HG03135 (cell line): Measurements from ENCODE around the gene FRMD4B.

Experiments used
- ATAC-seq: cut with Tn5 transposase; IDR thresholded peaks from one replicate; pipeline ENCODE4 v1.9.1; 2021; ENCODE audit warnings: mild to moderate bottlenecking, moderate library complexity; ENCODE audit not compliant: unreplicated experiment

Gene FRMD4B

GRCh38 chr3:69406163-69406562, 20.3 kb upstream of the FRMD4B start:
- ATAC-seq, result no peak

- no peak for ATAC-seq
These were observed 19.2 kb upstream of the FRMD4B start for GRCh38 chr3:69405067-69405466.

GRCh38 chr3:69403454-69403853, 17.6 kb upstream of the FRMD4B start:
- ATAC-seq, result no peak

DNA sequence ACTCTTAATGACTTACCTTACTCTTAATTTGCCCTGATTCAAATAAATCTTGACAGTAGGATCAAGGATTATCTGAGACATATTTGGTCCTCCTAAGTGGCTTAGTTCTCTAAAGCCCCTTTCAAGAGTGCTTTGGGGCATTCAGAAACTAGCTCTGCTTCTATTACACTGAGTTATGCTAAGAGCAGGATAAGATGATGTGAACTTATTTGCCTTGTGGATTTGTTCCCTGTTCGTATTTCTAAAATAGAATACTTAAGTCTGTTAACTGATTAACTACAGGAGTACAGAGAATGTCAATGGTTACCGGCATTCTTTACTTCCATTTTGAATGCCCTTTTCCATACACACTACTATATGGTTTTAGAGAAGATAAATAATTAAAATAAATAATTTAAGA, 14.8 kb upstream of the FRMD4B start:
- no peak for ATAC-seq

- ATAC-seq, result no peak
These were observed 7.0 kb upstream of the FRMD4B start for GRCh38 chr3:69392850-69393249.

- no peak for ATAC-seq
These were observed 6.5 kb upstream of the FRMD4B start for GRCh38 chr3:69392415-69392814.

DNA sequence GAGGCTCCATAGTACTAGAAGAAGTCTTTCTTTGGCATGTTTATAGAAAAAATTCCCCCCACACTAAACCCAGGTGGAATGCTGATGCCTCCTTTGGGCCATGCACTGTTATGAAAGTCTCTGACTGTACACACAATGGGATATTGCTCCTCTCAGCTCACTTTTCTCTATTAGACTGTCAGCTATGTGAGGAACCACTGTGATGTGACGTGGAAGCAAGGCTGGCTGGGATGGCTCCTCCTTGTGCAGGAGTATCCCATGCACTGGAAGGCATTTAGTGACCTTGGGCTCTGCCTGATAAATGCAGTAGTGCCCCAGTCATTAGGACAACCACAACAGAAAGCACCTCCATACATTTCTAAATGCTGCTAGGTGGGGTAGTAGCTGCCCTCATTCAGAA, 5.7 kb upstream of the FRMD4B start:
- ATAC-seq, result no peak

- no peak for ATAC-seq
These were observed 4.9 kb upstream of the FRMD4B start for GRCh38 chr3:69390771-69391170.

DNA sequence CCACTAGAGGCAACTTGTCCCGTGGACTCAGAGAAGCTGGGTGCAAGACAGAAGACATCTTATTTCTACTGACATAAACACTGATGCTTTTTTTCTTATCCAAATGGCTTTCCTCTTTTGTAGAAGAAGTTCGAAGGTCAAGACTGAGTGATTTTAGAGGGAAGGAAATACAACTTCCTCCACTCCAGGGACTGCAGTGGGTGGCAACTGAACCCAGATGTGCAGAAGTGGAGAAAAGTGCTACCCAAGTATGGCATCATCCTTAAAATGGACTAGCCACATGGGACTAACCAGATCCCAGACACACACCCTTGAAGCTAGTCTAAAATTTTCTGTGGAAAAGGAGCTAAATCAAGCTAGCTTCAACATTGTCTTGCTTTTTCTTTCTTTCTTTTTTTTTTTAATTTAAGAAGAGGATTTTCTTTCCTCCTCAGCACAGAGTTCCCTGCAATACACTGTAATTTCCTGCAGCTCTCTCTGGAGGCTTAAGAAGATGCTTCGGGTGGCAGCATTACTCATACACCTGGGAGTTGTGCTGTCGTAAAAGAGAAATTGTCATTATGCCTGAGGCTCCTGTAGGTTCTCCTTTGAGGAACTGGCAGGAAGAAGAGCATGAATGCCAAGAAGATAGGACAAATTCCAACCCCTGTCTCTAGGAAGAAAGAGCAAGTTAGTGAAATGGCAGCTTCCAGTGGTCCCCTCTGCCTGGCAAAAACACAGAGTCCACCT, 3.8 kb upstream of the FRMD4B start:
- no peak for ATAC-seq

DNA sequence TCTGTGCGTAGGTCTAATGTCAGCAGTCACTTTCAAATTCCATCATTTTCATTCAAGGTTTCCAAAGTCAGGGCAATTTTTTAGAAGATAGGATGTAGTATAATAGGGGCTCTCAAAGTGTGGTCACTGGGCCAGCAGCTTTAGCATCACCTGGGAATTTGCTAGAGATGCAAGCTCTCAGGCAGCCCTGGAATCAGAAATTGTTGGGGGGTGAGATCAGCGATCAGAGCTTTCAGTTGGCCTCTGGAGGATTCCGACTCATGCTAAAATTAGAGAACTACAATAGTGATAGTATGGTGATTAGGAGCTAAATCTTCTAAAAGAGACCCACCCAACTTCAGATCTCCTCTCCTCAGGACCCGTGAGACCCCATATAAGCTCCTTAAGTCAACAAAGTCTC, 2.4 kb upstream of the FRMD4B start:
- no peak for ATAC-seq

GRCh38 chr3:69386556-69387385, 883 bp upstream of the FRMD4B start:
- no peak for ATAC-seq

GRCh38 chr3:69385123-69385722, 665 bp downstream of the FRMD4B start:
- no peak for ATAC-seq

- ATAC-seq, result no peak
These were observed 1.6 kb downstream of the FRMD4B start for GRCh38 chr3:69384326-69384725.

- ATAC-seq, result no peak
These were observed 6.2 kb downstream of the FRMD4B start for GRCh38 chr3:69379661-69380060.

DNA sequence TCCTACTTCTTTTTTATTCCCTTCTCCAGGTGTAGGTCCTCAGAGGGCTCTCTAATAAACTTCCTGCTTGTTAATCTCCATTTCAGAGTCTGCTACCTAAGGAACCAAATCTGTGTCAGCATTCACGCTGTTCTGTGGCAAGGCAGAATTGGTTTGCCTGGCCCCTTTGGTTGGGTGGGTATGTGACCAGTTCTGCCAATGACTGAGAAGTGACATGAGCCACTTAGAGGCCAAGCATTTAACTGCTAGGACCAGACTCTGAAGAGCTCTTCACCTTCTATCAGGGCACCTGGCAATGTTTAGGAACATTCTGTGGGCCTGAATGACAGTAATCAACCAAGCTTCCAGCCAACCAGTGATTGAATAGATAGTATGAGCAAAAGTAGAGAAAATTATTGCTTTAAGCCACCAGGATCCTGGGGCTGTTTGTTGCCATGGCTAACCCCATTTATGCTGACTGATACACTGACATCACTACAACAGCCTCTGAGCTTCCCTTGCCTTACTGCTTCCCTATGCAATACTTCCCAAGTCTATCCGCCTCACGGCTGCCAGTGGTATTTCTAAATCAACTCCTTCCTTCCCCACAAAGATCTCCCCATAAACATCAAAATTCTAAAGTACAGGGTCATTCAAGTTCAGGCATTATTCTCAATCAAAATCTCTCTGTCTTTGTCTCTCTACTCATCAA, 7.6 kb downstream of the FRMD4B start:
- ATAC-seq, result no peak

DNA sequence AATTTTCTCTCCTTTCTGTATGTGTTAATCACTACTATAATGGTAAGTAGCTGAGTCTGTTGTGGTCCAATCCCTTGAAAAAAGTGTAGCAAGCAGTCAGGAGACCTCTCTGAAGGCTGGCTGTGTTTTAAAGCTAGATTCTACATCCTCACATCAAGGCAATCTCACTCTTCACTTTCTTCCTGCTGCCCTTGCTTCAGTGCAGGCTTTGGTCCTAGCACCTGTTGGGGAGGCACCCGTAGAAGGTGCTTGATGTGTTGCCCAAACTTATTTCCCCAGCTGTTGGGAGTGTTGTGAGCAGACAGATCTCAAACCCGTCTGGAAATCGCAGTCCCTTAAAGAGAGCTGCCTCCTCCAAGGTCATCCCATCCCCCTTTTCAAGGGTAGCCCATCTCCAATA, 8.6 kb downstream of the FRMD4B start:
- ATAC-seq, result no peak

- ATAC-seq, result no peak
These were observed 9.2 kb downstream of the FRMD4B start for GRCh38 chr3:69376731-69377130.

GRCh38 chr3:69371816-69372215, 14.1 kb downstream of the FRMD4B start:
- ATAC-seq, result no peak

DNA sequence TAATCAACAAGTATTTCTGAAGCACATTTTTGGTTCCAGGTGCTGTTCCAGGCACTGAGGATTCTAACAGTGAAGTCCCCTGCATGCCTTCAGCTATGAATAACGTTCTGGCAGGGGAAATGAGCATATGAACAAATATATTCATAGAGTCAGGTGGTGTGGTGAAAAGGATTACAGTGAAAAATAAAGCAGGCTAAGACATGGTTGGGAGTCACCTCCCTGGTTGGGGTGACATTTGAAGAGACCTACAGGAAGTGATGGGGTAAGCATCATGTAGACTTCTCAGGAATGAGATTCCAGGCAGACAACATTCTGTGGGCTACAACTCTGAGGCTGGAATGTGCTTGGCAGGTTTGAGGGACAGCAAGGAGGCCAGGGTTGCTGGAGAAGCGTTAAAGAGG, 15.0 kb downstream of the FRMD4B start:
- ATAC-seq, result no peak

DNA sequence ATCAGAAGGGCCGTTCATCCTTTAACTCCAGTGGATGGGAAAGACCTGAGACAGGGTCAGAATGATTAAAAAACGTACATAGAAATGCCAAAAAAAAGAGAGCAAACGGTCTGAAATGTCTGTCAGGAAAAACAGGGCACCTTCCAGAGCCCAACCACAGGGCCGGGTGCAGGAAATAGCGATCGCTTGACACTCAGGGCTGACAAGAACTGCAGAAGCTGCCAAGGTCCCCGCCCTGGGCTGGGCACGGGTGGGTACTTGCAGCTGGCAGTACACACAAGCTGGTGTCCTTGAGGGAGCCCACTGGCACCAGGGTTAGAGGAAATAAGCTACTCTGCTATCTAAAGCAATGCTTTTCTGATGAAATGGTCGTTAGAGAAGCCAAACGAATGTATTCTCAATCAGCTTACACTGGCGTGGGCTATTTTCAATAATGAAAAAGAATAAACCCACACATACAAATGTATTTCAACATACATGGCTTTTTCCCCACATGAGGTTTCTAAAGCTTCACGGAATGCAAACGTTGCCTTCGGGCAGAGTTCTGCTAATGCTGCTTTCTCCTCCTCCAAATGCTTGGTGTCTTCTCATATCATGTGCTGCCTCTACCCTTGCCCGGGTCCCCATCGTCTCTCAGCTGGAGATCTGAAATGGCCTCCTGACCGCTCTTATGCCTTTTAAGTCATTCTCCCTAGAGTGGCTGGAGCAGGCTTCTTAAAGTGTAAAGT, 15.6 kb downstream of the FRMD4B start:
- no peak for ATAC-seq
